IMR-90 (cell line): Measurements from ENCODE around the gene ZNF888. TPM values are rescaled to one million over a fixed set of nuclear protein-coding genes. Genes with fewer than 3 reads are reported as not detected.

Experiments used
- ATAC-seq: fragments of 200-7000 bp; cut with Tn5 transposase; 2 replicates; pipeline ENCODE4 v1.9.1; 2020; ENCODE audit warnings: low read depth, mild to moderate bottlenecking, moderate library complexity
- BruUV-seq: library from RNA; stranded (reverse); fragments of 400-500 nt; replicated peaks from 2 replicates; lab custom pipeline; 2021; lab: Mats Ljungman, UMichigan
- CTCF ChIA-PET: fragments of 300-600 bp; formaldehyde crosslinking; extraction: SDS; loops from one replicate; lab custom pipeline; 2021; ENCODE audit warnings: antibody characterized with exemption; lab: Yijun Ruan, JAX
- POLR2A ChIA-PET: fragments of 300-600 bp; sonication (Branson Sonifier 250); formaldehyde crosslinking; loops from one replicate; lab custom pipeline; 2022; ENCODE audit warnings: antibody characterized with exemption; ENCODE audit not compliant: unreplicated experiment; lab: Charles Lee
- DNase-seq: peaks from one replicate; pipeline ENCODE4 v3.0.0; 2013
- H2AFZ ChIP-seq: replicated peaks from 2 replicates; pipeline ENCODE3; 2013; ENCODE audit warnings: low read length, mild to moderate bottlenecking; ENCODE audit not compliant: poor library complexity
- H2AK5ac ChIP-seq: 2 replicates; pipeline ENCODE4 v1.6.1; 2013; ENCODE audit warnings: low read depth, low read length, inconsistent platforms
- H2AK9ac ChIP-seq: replicated peaks from 2 replicates; pipeline ENCODE3; 2013; ENCODE audit warnings: mild to moderate bottlenecking, low read depth, low read length, moderate library complexity; ENCODE audit not compliant: poor library complexity
- H2BK120ac ChIP-seq: 2 replicates; pipeline ENCODE4 v1.6.1; 2013; ENCODE audit warnings: low read depth, low read length, inconsistent platforms
- H2BK15ac ChIP-seq: 3 replicates; pipeline ENCODE4 v1.6.1; 2013; ENCODE audit warnings: low read depth, low read length, inconsistent platforms
- H2BK20ac ChIP-seq: 2 replicates; pipeline ENCODE4 v1.6.1; 2013; ENCODE audit warnings: low read depth, mild to moderate bottlenecking, inconsistent platforms, low read length, moderate library complexity
- H2BK5ac ChIP-seq: 2 replicates; pipeline ENCODE4 v1.6.1; 2013; ENCODE audit warnings: mild to moderate bottlenecking, low read depth, low read length, inconsistent platforms; ENCODE audit not compliant: poor library complexity, severe bottlenecking
- H3K14ac ChIP-seq: replicated peaks from 2 replicates; pipeline ENCODE4 v1.6.1; 2013; ENCODE audit warnings: low read depth, low read length, inconsistent platforms
- H3K18ac ChIP-seq: 2 replicates; pipeline ENCODE4 v1.6.1; 2013; ENCODE audit warnings: low read depth, low read length, control low read depth
- H3K23ac ChIP-seq: 2 replicates; pipeline ENCODE4 v1.6.1; 2013; ENCODE audit warnings: low read depth, low read length, inconsistent platforms
- H3K27ac ChIP-seq: 2 replicates; pipeline ENCODE4 v1.5.1; 2013; ENCODE audit warnings: mild to moderate bottlenecking, control low read depth, low read length; ENCODE audit not compliant: insufficient read depth
- H3K27me3 ChIP-seq: 2 replicates; pipeline ENCODE4 v1.6.1; 2013; ENCODE audit warnings: low read length; ENCODE audit not compliant: control insufficient read depth, insufficient read depth
- H3K36me3 ChIP-seq: 2 replicates; pipeline ENCODE4 v1.6.1; 2013; ENCODE audit warnings: low read length, mixed read lengths; ENCODE audit not compliant: control insufficient read depth, insufficient read depth
- H3K4ac ChIP-seq: 2 replicates; pipeline ENCODE4 v1.6.1; 2013; ENCODE audit warnings: low read depth, low read length, inconsistent platforms
- H3K4me1 ChIP-seq: 2 replicates; pipeline ENCODE4 v1.6.1; 2013; ENCODE audit warnings: low read length, mixed read lengths; ENCODE audit not compliant: control insufficient read depth, insufficient read depth
- H3K4me2 ChIP-seq: 2 replicates; pipeline ENCODE4 v1.6.1; 2013; ENCODE audit warnings: low read depth, mild to moderate bottlenecking, control low read depth, low read length, moderate library complexity
- H3K4me3 ChIP-seq: 2 replicates; pipeline ENCODE4 v1.5.1; 2013; ENCODE audit warnings: low read depth, mild to moderate bottlenecking, control low read depth, low read length, moderate library complexity; ENCODE audit not compliant: insufficient read depth
- H3K56ac ChIP-seq: 2 replicates; pipeline ENCODE4 v1.6.1; 2013; ENCODE audit warnings: low read length, inconsistent platforms; ENCODE audit not compliant: insufficient read depth; ENCODE audit errors: extremely low read depth
- H3K79me1 ChIP-seq, 2 experiments: 2 replicates each; pipeline ENCODE4 v1.6.1; 2013; ENCODE audit warnings: low read length in 2 of 2, inconsistent platforms in 1 of 2, low read depth in 1 of 2
- H3K9ac ChIP-seq: 2 replicates; pipeline ENCODE4 v1.6.1; 2013; ENCODE audit warnings: low read depth, low read length, control low read depth
- H3K9me1 ChIP-seq: 2 replicates; pipeline ENCODE4 v1.6.1; 2013; ENCODE audit warnings: low read length, inconsistent platforms; ENCODE audit not compliant: insufficient read depth
- H3K9me3 ChIP-seq: 2 replicates; pipeline ENCODE4 v1.6.1; 2013; ENCODE audit warnings: low read length; ENCODE audit not compliant: control insufficient read depth, insufficient read depth
- H4K20me1 ChIP-seq: 2 replicates; pipeline ENCODE4 v1.6.1; 2013; ENCODE audit warnings: low read length, inconsistent platforms; ENCODE audit not compliant: insufficient read depth
- H4K5ac ChIP-seq: 2 replicates; pipeline ENCODE4 v1.6.1; 2013; ENCODE audit warnings: mild to moderate bottlenecking, low read depth, low read length, control low read depth
- H4K8ac ChIP-seq, 2 experiments: 2 replicates each; pipeline ENCODE4 v1.6.1; 2013; ENCODE audit warnings: low read depth in 2 of 2, low read length in 2 of 2, control low read depth in 1 of 2, inconsistent platforms in 1 of 2
- H4K91ac ChIP-seq: 2 replicates; pipeline ENCODE4 v1.6.1; 2013; ENCODE audit warnings: low read depth, low read length, inconsistent platforms; ENCODE audit not compliant: insufficient read depth
- BHLHE40 ChIP-seq: fragments of 150-350 bp; IDR thresholded peaks from 2 replicates; pipeline ENCODE4 v1.6.1; 2016; ENCODE audit warnings: mild to moderate bottlenecking, low read depth, low read length
- CEBPB ChIP-seq: IDR thresholded peaks from 2 replicates; pipeline ENCODE4 v1.6.1; 2012; ENCODE audit warnings: low read depth, low read length, improper control_type of control experiment
- CHD1 ChIP-seq: IDR thresholded peaks from 2 replicates; pipeline ENCODE4 v1.6.1; 2012; ENCODE audit warnings: low read depth, low read length, improper control_type of control experiment
- CTCF ChIP-seq: conservative IDR thresholded peaks from 2 replicates; pipeline ENCODE4 v1.5.1; 2012; ENCODE audit warnings: mild to moderate bottlenecking, low read depth, low read length, improper control_type of control experiment
- ELK1 ChIP-seq: fragments of 150-350 bp; IDR thresholded peaks from 2 replicates; pipeline ENCODE4 v1.6.1; 2016; ENCODE audit warnings: low read depth, mild to moderate bottlenecking, low read length, moderate library complexity, borderline replicate concordance
- FOS ChIP-seq: fragments of 150-350 bp; IDR thresholded peaks from 2 replicates; pipeline ENCODE4 v1.6.1; 2016; ENCODE audit warnings: low read depth, low read length
- MAFK ChIP-seq: IDR thresholded peaks from 2 replicates; pipeline ENCODE4 v1.6.1; 2012; ENCODE audit warnings: low read depth, low read length, improper control_type of control experiment
- MAZ ChIP-seq: IDR thresholded peaks from 2 replicates; pipeline ENCODE4 v1.6.1; 2012; ENCODE audit warnings: low read depth, mild to moderate bottlenecking, low read length, improper control_type of control experiment, moderate library complexity, borderline replicate concordance
- MXI1 ChIP-seq: IDR thresholded peaks from 2 replicates; pipeline ENCODE4 v1.6.1; 2012; ENCODE audit warnings: low read depth, mild to moderate bottlenecking, low read length, moderate library complexity, borderline replicate concordance
- NFE2L2 ChIP-seq: fragments of 150-350 bp; IDR thresholded peaks from 2 replicates; pipeline ENCODE4 v1.6.1; 2016; ENCODE audit warnings: low read depth, mild to moderate bottlenecking, low read length
- POLR2A ChIP-seq: IDR thresholded peaks from 2 replicates; pipeline ENCODE4 v1.6.1; 2012; ENCODE audit warnings: mild to moderate bottlenecking, low read depth, low read length
- RAD21 ChIP-seq: IDR thresholded peaks from 2 replicates; pipeline ENCODE4 v1.6.1; 2012; ENCODE audit warnings: low read length, improper control_type of control experiment
- RCOR1 ChIP-seq: IDR thresholded peaks from 2 replicates; pipeline ENCODE4 v1.6.1; 2012; ENCODE audit warnings: mild to moderate bottlenecking, low read length, improper control_type of control experiment; ENCODE audit not compliant: insufficient replicate concordance
- RFX5 ChIP-seq: IDR thresholded peaks from 2 replicates; pipeline ENCODE4 v1.8.0; 2012; ENCODE audit warnings: low read depth, mild to moderate bottlenecking, low read length, moderate library complexity
- SMC3 ChIP-seq: fragments of 150-350 bp; IDR thresholded peaks from 2 replicates; pipeline ENCODE4 v1.6.1; 2016; ENCODE audit warnings: low read depth, mild to moderate bottlenecking, antibody characterized with exemption, low read length, moderate library complexity
- USF2 ChIP-seq: fragments of 150-350 bp; IDR thresholded peaks from 2 replicates; pipeline ENCODE4 v1.6.1; 2017; ENCODE audit warnings: mild to moderate bottlenecking, antibody characterized with exemption, low read length, low read depth
- WGBS, 2 experiments: methylation state at CpG; one replicate each; pipeline versions ENCODE4 v1.1.5 to v1.1.7; 2013; ENCODE audit warnings: missing lambda C conversion rate in 2 of 2; ENCODE audit not compliant: insufficient read length in 1 of 2; ENCODE audit errors: extremely low coverage in 2 of 2; 5-methylcytosine and 5-hydroxymethylcytosine counted together
- dilution Hi-C: fragments of 300-500 bp; cut with HindIII; formaldehyde crosslinking; loops from one replicate; pipeline ENCODE4 v1.14.3; 2018; ENCODE audit warnings: low sequenced_read_pairs; ENCODE audit not compliant: unreplicated experiment
- in situ Hi-C: fragments of 300-500 bp; cut with MboI; formaldehyde crosslinking; loops from 3 replicates; pipeline ENCODE4 v1.14.3; 2019; ENCODE audit warnings: low sequenced_read_pairs, inconsistent platforms, mixed read lengths
- intact Hi-C: fragments of 100-400 bp; cut with micrococcal nuclease; formaldehyde crosslinking; loops from 2 replicates; pipeline ENCODE4 v1.10.0; 2022
- polyA plus RNA-seq, 3 experiments: library from polyadenylated mRNA; depleted of rRNA; stranded (reverse); fragments of >200 nt; gene quantifications; 2 replicates each; pipeline ENCODE4 v1.2.3, GENCODE V29; 2012; ENCODE audit warnings: low replicate concordance in 1 of 3
- total RNA-seq: library from RNA; depleted of rRNA; stranded (reverse); fragments of >200 nt; gene quantifications from 2 replicates; pipeline ENCODE4 v1.2.3, GENCODE V29; 2012

The ZNF888 gene
- total and polyA plus RNA-seq, 2 of the 4 experiments (the other 2 are of a cell fraction) = 0.82 to 6.1 TPM

- Histone ChIP-seq H4K20me1 (no peaks in the 10 kb centered on the region), H3K18ac (no peak overlapping the region), H3K9me3 (peaks cover 2% of the 10 kb centered on the region), H4K8ac (no peak overlapping the region), H4K5ac (no peak overlapping the region), H3K9ac (no peak overlapping the region), H3K4me3 (no peak overlapping the region), H2BK5ac (no peak overlapping the region), H2BK120ac (no peak overlapping the region), H3K27me3 (no peaks in the 10 kb centered on the region), H3K79me1 (no peaks in the 10 kb centered on the region), H3K4me1 (no peaks in the 10 kb centered on the region), H3K56ac (no peak overlapping the region), H3K4me2 (no peak overlapping the region), H4K91ac (no peak overlapping the region), H2AK5ac (no peak overlapping the region), H2BK15ac (no peak overlapping the region), H2BK20ac (no peak overlapping the region), H3K4ac (no peak overlapping the region), H3K9me1 (no peaks in the 10 kb centered on the region), H3K23ac (no peak overlapping the region), H3K36me3 (peaks cover 2% of the 10 kb centered on the region; the same call in 1 of the 2 replicates), H3K27ac (no peak overlapping the region), H3K14ac (no peak overlapping the region), H2AFZ (no peak overlapping the region), H2AK9ac (no peak overlapping the region)
- in situ Hi-C loops (no loop called here), dilution Hi-C loops (no loop called here), intact Hi-C loops (loop anchor here (10.0 kb wide), 1 partner anchor 217 kb away; no protein-coding TSS in a partner anchor)
- CTCF ChIA-PET = no interaction called here
- POLR2A ChIA-PET = no interaction called here
- TF ChIP-seq NFE2L2 (no peak), CTCF (no peak), RFX5 (no peak), RAD21 (no peak), RCOR1 (no peak), BHLHE40 (no peak), USF2 (no peak), SMC3 (no peak), ELK1 (no peak), FOS (no peak), CHD1 (no peak), MAFK (no peak), MXI1 (no peak), POLR2A (no peak), CEBPB (no peak), MAZ (no peak)
- DNase-seq = no peak
- no CpG with 5 or more reads among the region's 2 CpGs for WGBS, 2 experiments
- no peak for ATAC-seq
- no TSS peak for BruUV-seq
Measured at GRCh38 chr19:52967772-52968171, 44.5 kb upstream of the ZNF888 start.
